GM12878 (cell line): ENCODE data around the gene FGD3. TPM values are rescaled to one million over a fixed set of nuclear protein-coding genes. Genes with fewer than 3 reads are reported as not detected.

Source experiments
- ATAC-seq: fragments of 200-7000 bp; cut with Tn5 transposase; 3 replicates; pipeline ENCODE4 v1.9.1; 2020; ENCODE audit warnings: mild to moderate bottlenecking, moderate library complexity
- BruUV-seq: library from RNA; stranded (reverse); fragments of 400-500 nt; replicated peaks from 2 replicates; lab custom pipeline; 2021; lab: Mats Ljungman, UMichigan
- CTCF ChIA-PET: fragments of 300-600 bp; sonication (Branson Sonifier 250); formaldehyde crosslinking; extraction: SDS; loops from one replicate; lab custom pipeline; 2021; ENCODE audit warnings: inconsistent platforms; lab: Yijun Ruan, JAX
- POLR2A ChIA-PET: fragments of 350-600 bp; formaldehyde crosslinking; extraction: SDS; loops from one replicate; lab custom pipeline; 2021; ENCODE audit warnings: inconsistent platforms; lab: Charles Lee
- RAD21 ChIA-PET: fragments of 300-600 bp; sonication (Branson Sonifier 250); formaldehyde crosslinking; loops from one replicate; lab custom pipeline; 2023; ENCODE audit warnings: antibody characterized with exemption; ENCODE audit not compliant: unreplicated experiment; lab: Charles Lee
- SMC1A ChIA-PET: fragments of 300-600 bp; sonication (Branson Sonifier 250); formaldehyde crosslinking; loops from one replicate; lab custom pipeline; 2023; ENCODE audit not compliant: unreplicated experiment, uncharacterized antibody; lab: Charles Lee
- DNase-seq: peaks from one replicate; pipeline ENCODE4 v3.0.0-alpha.2; 2011; ENCODE audit warnings: low read depth, low spot score
- FAIRE-seq: peaks from 3 replicates; lab custom pipeline; 2011; peaks lifted over from hg19 to GRCh38; lab: Jason Lieb, UNC
- H2AFZ ChIP-seq: 2 replicates; pipeline ENCODE4 v1.6.0; 2011; ENCODE audit warnings: low read depth, low read length, control low read depth; ENCODE audit not compliant: control insufficient read depth
- H3K27ac ChIP-seq: 2 replicates; pipeline ENCODE4 v1.5.1; 2011; ENCODE audit warnings: control low read depth; ENCODE audit not compliant: control insufficient read depth, insufficient read depth
- H3K27me3 ChIP-seq, 2 experiments: replicated peaks in 1 of 2; 2 replicates each; pipeline versions ENCODE4 v1.6.0 to v1.6.1; 2011; ENCODE audit warnings: low read length in 1 of 2; ENCODE audit not compliant: control insufficient read depth in 2 of 2, insufficient read depth in 2 of 2
- H3K36me3 ChIP-seq, 2 experiments: 2 replicates each; pipeline ENCODE4 v1.5.1; 2011; ENCODE audit warnings: low read length in 1 of 2; ENCODE audit not compliant: control insufficient read depth in 2 of 2, insufficient read depth in 2 of 2
- H3K4me1 ChIP-seq: 2 replicates; pipeline ENCODE4 v1.6.1; 2011; ENCODE audit warnings: mild to moderate bottlenecking, low read length, moderate library complexity, mixed read lengths; ENCODE audit not compliant: control insufficient read depth, insufficient read depth
- H3K4me2 ChIP-seq: 2 replicates; pipeline ENCODE4 v1.6.0; 2011; ENCODE audit warnings: control low read depth; ENCODE audit not compliant: control insufficient read depth, insufficient read depth
- H3K4me3 ChIP-seq: fragments of 200-600 bp; sonication (generic); 2 replicates; pipeline ENCODE4 v1.5.1; 2016
- H3K79me2 ChIP-seq: 2 replicates; pipeline ENCODE4 v1.6.0; 2011; ENCODE audit warnings: low read length; ENCODE audit not compliant: control insufficient read depth, insufficient read depth
- H3K9ac ChIP-seq: 2 replicates; pipeline ENCODE4 v1.8.0; 2011; ENCODE audit warnings: low read length, control low read depth, mixed read lengths; ENCODE audit not compliant: control insufficient read depth, insufficient read depth
- H3K9me3 ChIP-seq: replicated peaks from 3 replicates; pipeline ENCODE4 v1.5.1; 2011; ENCODE audit warnings: mild to moderate bottlenecking, low read length; ENCODE audit not compliant: control insufficient read depth, insufficient read depth
- H4K20me1 ChIP-seq: 2 replicates; pipeline ENCODE4 v1.6.0; 2011; ENCODE audit not compliant: control insufficient read depth, insufficient read depth
- BCLAF1 ChIP-seq: fragments of 450-650 bp; IDR thresholded peaks from 2 replicates; pipeline ENCODE4 v1.6.1; 2017; ENCODE audit warnings: antibody characterized with exemption, mild to moderate bottlenecking, moderate library complexity
- ETV6 ChIP-seq, 2 experiments: fragments of 450-650 bp in 1 of 2; IDR thresholded peaks in 1 of 2; conservative IDR thresholded peaks in 1 of 2; 2 replicates each; pipeline ENCODE4 v1.6.1; 2014; ENCODE audit warnings: antibody characterized with exemption in 1 of 2, borderline replicate concordance in 1 of 2, low read depth in 1 of 2, mild to moderate bottlenecking in 1 of 2, moderate library complexity in 1 of 2
- IKZF2 ChIP-seq, 2 experiments: fragments of 450-650 bp; IDR thresholded peaks; 2 replicates each; pipeline ENCODE4 v1.6.1; 2017; ENCODE audit warnings: mild to moderate bottlenecking in 2 of 2, moderate library complexity in 2 of 2
- PAX8 ChIP-seq: fragments of 450-650 bp; IDR thresholded peaks from 2 replicates; pipeline ENCODE4 v1.6.1; 2017; ENCODE audit warnings: mild to moderate bottlenecking, moderate library complexity
- POLR2A ChIP-seq: IDR thresholded peaks from 2 replicates; pipeline ENCODE4 v1.6.1; 2011; ENCODE audit warnings: low read depth, mild to moderate bottlenecking, low read length
- STAT1 ChIP-seq: fragments of 450-650 bp; conservative IDR thresholded peaks from 2 replicates; pipeline ENCODE4 v1.6.1; 2014; ENCODE audit warnings: antibody characterized with exemption, mild to moderate bottlenecking
- TARDBP ChIP-seq: IDR thresholded peaks from 2 replicates; pipeline ENCODE4 v1.6.1; 2016; ENCODE audit warnings: borderline replicate concordance
- WGBS: methylation state at CpG from one replicate; pipeline ENCODE4 v1.1.6; 2016; ENCODE audit warnings: low lambda C conversion rate; ENCODE audit not compliant: insufficient replicate concordance, insufficient coverage; ENCODE audit errors: missing lambda C conversion rate; 5-methylcytosine and 5-hydroxymethylcytosine counted together
- in situ Hi-C: fragments of 300-500 bp; cut with MboI; formaldehyde crosslinking; loops from 9 replicates; pipeline ENCODE4 v1.14.3; 2018; ENCODE audit warnings: mixed read lengths
- intact Hi-C: fragments of 100-400 bp; cut with micrococcal nuclease; formaldehyde crosslinking; loops from one replicate; pipeline ENCODE4 v1.14.2; 2022; ENCODE audit not compliant: unreplicated experiment
- polyA plus RNA-seq, 11 experiments: library from polyadenylated mRNA; depleted of rRNA in 4 of 11; unstranded in 6 of 11; stranded (reverse) in 5 of 11; fragments of >200 nt; fragmentation: Nextera tagmentation in 4 of 11; fragmentation: Illumina TruSeq in 1 of 11; extraction: Ambion mirVana in 4 of 11; extraction: Trizol in 1 of 11; gene quantifications; 1 replicate in 1 of 11; 2 replicates in 10 of 11; pipeline versions ENCODE4 v1.2.1 to v1.2.3, GENCODE V29; 2011 to 2016; ENCODE audit warnings: inconsistent platforms in 2 of 11, missing spikeins in 2 of 11, low read depth in 1 of 11
- total RNA-seq, 4 experiments: library from RNA; depleted of rRNA in 3 of 4; stranded (reverse); fragments of >200 nt in 3 of 4; fragmentation: Illumina TruSeq in 1 of 4; extraction: Trizol in 1 of 4; gene quantifications; 2 replicates each; pipeline versions ENCODE4 v1.2.1 to v1.2.3, GENCODE V29; 2013 to 2021
- TF ChIP-seq, protein P1 (sequence below): IDR thresholded peaks from 2 replicates; pipeline ENCODE4 v1.6.1; 2012; ENCODE audit warnings: low read depth, low read length, improper control_type of control experiment

The FGD3 gene
- total and polyA plus RNA-seq, 10 of the 15 experiments (the other 5 are each of a cell fraction or from before 2014, with no cell fraction given) = 0.26 to 18.1 (median 12.4) TPM

GRCh38 chr9:92942688-92943616 is 4.4 kb upstream of the FGD3 start:
- Histone ChIP-seq H3K4me3 (no peak overlapping the region), H3K79me2 (no peaks in the 10 kb centered on the region), H2AFZ (no peak overlapping the region), H3K9me3 (no peaks in the 10 kb centered on the region; the same call in 2 of the 3 replicates), H3K27ac (no peak overlapping the region), H3K36me3 (no peaks in the 10 kb centered on the region), H3K9ac (no peak overlapping the region), H3K27me3 (peaks cover 5 to 11% of the 10 kb centered on the region in 2 experiments), H3K4me1 (no peaks in the 10 kb centered on the region), H3K4me2 (no peak overlapping the region), H4K20me1 (no peaks in the 10 kb centered on the region)
- ChIA-PET CTCF (interaction anchor here (0.6 kb wide), 2 partner anchors 92 to 93 kb away, joined by 3 read pairs; no protein-coding TSS in a partner anchor), SMC1A (no interaction called here), POLR2A (interaction anchor here (0.7 kb wide), 1 partner anchor 1033 kb away, joined by 3 read pairs; no protein-coding TSS in a partner anchor), RAD21 (no interaction called here)
- no TSS peak for BruUV-seq
- 44% methylated on average over 10 of the region's 10 CpGs for WGBS
- no peak for ATAC-seq
- in situ Hi-C loops (no loop called here), intact Hi-C loops (no loop called here)
- FAIRE-seq = no peak
- DNase-seq = no peak
- TF ChIP-seq PAX8 (no peak), TARDBP (no peak), ETV6 (conservative IDR thresholded peaks at IDR 0.05 in 1 of 2, IDR thresholded peaks at IDR 0.05 in 1 of 2; ENCODE audit: borderline replicate concordance in 1 of 2, low read depth in 1 of 2) (no peak), POLR2A (no peak), IKZF2 (IDR thresholded peaks at IDR 0.05) (no peak), BCLAF1 (no peak), STAT1 (no peak)
- TF ChIP-seq, protein P1, sequence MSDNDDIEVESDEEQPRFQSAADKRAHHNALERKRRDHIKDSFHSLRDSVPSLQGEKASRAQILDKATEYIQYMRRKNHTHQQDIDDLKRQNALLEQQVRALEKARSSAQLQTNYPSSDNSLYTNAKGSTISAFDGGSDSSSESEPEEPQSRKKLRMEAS = no peak
